ENCODE measurements around the gene NTRK1. TPM values are rescaled to one million over a fixed set of nuclear protein-coding genes. Genes with fewer than 3 reads are reported as not detected.

The NTRK1 gene
- total RNA-seq, 1 experiment from 2014 or later = 0.24 TPM

DNA sequence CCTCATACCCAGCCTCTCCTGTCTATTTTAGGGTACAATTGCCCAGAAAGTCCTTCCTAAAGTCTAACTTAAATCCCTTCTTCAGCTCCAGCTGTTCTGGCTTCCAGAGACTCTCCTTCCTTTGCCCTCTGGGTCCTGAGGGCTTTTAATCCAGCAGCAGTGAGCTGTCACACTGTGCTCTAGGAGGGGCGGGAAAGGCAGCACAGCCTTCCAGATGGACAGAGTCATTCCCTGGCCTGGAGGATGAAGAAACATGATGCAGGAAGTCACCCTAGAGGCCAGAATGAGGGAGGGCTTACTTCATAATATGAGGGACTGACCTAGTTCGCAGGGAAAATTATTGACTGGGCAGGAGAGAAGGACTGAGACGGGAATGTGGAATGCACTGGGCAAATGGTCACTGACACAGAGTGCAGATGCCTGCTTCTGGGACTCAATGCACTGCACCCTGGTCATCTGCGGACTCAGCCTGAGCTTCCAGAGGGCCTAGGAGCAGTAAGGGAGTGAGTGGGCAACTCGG is 45.3 kb upstream of the NTRK1 start:
- Histone ChIP-seq H3K79me1 (ENCODE audit: insufficient read depth, low read depth, low read length, poor library complexity, severe bottlenecking) (no peaks in the 10 kb centered on the region), H2AK5ac (ENCODE audit: insufficient read length, low read length) (no peak overlapping the region), H3K79me2 (ENCODE audit: insufficient read depth, low read length) (no peaks in the 10 kb centered on the region), H3T11ph (ENCODE audit: low read length) (no peak overlapping the region), H3K14ac (ENCODE audit: insufficient read depth, low read length) (no peak overlapping the region), H2BK20ac (ENCODE audit: low read depth, low read length, poor library complexity, severe bottlenecking) (no peak overlapping the region), H4K8ac (replicated peaks; ENCODE audit: insufficient read length, low read depth, low read length) (no peak overlapping the region), H3K23ac (ENCODE audit: insufficient read length, low read depth, low read length) (no peak overlapping the region), H3K18ac (ENCODE audit: insufficient read length, low read depth, low read length) (no peak overlapping the region), H3K4me1 (ENCODE audit: insufficient read depth, low read length) (no peaks in the 10 kb centered on the region), H3K23me2 (ENCODE audit: insufficient read length, low read depth, low read length, poor library complexity, severe bottlenecking) (peaks cover 5% of the 10 kb centered on the region), H3K4ac (ENCODE audit: low read depth, low read length) (no peak overlapping the region), H2BK5ac (ENCODE audit: insufficient read length, low read length) (no peak overlapping the region), H2AFZ (ENCODE audit: low read length) (no peak overlapping the region), H4K91ac (ENCODE audit: insufficient read length, low read depth, low read length) (no peak overlapping the region), H2BK15ac (ENCODE audit: low read depth, low read length) (no peak overlapping the region; the same call in 1 of the 2 replicates), H4K20me1 (ENCODE audit: control insufficient read depth, insufficient read depth, insufficient read length) (no peaks in the 10 kb centered on the region), H3K4me2 (ENCODE audit: insufficient read depth, insufficient read length, low read length) (no peak overlapping the region), H4K5ac (ENCODE audit: insufficient read length, low read depth, low read length) (no peak overlapping the region), H3K9me3 (ENCODE audit: control insufficient read depth, low read depth, low read length) (no peaks in the 10 kb centered on the region), H2BK120ac (ENCODE audit: low read depth, low read length, poor library complexity, severe bottlenecking) (no peak overlapping the region), H3K27ac (ENCODE audit: insufficient read length, low read depth, low read length) (no peak overlapping the region), H3K56ac (ENCODE audit: insufficient read length, low read depth, low read length) (no peak overlapping the region), H2BK12ac (ENCODE audit: insufficient read length, low read depth, low read length) (no peak overlapping the region), H3K27me3 (ENCODE audit: insufficient read depth, low read length) (peaks cover 11% of the 10 kb centered on the region; the same call in 1 of the 2 replicates), H3K9ac (ENCODE audit: extremely low read depth, insufficient read length, low read length) (no peak overlapping the region)
- Mint-ChIP-seq H3K27ac (no peak overlapping the region), H3K4me1 (peaks cover 19 to 33% of the 10 kb centered on the region in 2 experiments), H3K9me3 (no peaks in the 10 kb centered on the region; a peak in 1 of 5 replicates), H3K27me3 (ENCODE audit: low read depth) (peaks cover 75% of the 10 kb centered on the region), H3K36me3 (ENCODE audit: insufficient read depth in 1 of 3, low read depth in 3 of 3) (peaks cover 0 to 7% (median 4%) of the 10 kb centered on the region in 3 experiments; a peak in 3 of 7 replicates), H3K4me3 (peak overlapping the region in 1 of 2 experiments; percentile 48; a peak in 2 of 5 replicates)
- WGBS (ENCODE audit: extremely low coverage, insufficient read length, low lambda C conversion rate) = no CpG with 5 or more reads among the region's 5 CpGs
- DNase-seq = no peak
- TF ChIP-seq, protein P1, sequence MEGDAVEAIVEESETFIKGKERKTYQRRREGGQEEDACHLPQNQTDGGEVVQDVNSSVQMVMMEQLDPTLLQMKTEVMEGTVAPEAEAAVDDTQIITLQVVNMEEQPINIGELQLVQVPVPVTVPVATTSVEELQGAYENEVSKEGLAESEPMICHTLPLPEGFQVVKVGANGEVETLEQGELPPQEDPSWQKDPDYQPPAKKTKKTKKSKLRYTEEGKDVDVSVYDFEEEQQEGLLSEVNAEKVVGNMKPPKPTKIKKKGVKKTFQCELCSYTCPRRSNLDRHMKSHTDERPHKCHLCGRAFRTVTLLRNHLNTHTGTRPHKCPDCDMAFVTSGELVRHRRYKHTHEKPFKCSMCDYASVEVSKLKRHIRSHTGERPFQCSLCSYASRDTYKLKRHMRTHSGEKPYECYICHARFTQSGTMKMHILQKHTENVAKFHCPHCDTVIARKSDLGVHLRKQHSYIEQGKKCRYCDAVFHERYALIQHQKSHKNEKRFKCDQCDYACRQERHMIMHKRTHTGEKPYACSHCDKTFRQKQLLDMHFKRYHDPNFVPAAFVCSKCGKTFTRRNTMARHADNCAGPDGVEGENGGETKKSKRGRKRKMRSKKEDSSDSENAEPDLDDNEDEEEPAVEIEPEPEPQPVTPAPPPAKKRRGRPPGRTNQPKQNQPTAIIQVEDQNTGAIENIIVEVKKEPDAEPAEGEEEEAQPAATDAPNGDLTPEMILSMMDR (conservative IDR thresholded peaks at IDR 0.05) = no peak

All from H9 (cell line).